Stomach smooth muscle (tissue), 2 donors: ENCODE data around the gene KCNK16.

Experiments
- H3K27ac ChIP-seq: one replicate; pipeline ENCODE4 v1.7.0; 2013; ENCODE audit warnings: mild to moderate bottlenecking, low read length, inconsistent platforms
- H3K27me3 ChIP-seq, 2 donors: one replicate each; pipeline ENCODE4 v1.7.0; 2013; ENCODE audit warnings: low read length in 2 of 2; ENCODE audit not compliant: insufficient read depth in 2 of 2, control insufficient read depth in 1 of 2
- H3K36me3 ChIP-seq, 2 donors: one replicate each; pipeline ENCODE4 v1.7.0; 2013; ENCODE audit warnings: low read length in 2 of 2; ENCODE audit not compliant: control insufficient read depth in 2 of 2, insufficient read depth in 2 of 2
- H3K4me1 ChIP-seq: one replicate; pipeline ENCODE4 v1.7.0; 2013; ENCODE audit warnings: low read length; ENCODE audit not compliant: control insufficient read depth, insufficient read depth
- H3K4me3 ChIP-seq, 2 donors: one replicate each; pipeline ENCODE4 v1.7.0; 2013; ENCODE audit warnings: low read length in 2 of 2
- H3K9ac ChIP-seq, 2 donors: one replicate each; pipeline ENCODE4 v1.7.0; 2013; ENCODE audit warnings: low read length in 2 of 2, mild to moderate bottlenecking in 1 of 2
- H3K9me3 ChIP-seq, 2 donors: one replicate each; pipeline ENCODE4 v1.7.0; 2013; ENCODE audit warnings: low read length in 2 of 2; ENCODE audit not compliant: control insufficient read depth in 2 of 2
- donor health status: healthy.
- donor health status: Pancreatic carcinoma.

KCNK16 gene

DNA sequence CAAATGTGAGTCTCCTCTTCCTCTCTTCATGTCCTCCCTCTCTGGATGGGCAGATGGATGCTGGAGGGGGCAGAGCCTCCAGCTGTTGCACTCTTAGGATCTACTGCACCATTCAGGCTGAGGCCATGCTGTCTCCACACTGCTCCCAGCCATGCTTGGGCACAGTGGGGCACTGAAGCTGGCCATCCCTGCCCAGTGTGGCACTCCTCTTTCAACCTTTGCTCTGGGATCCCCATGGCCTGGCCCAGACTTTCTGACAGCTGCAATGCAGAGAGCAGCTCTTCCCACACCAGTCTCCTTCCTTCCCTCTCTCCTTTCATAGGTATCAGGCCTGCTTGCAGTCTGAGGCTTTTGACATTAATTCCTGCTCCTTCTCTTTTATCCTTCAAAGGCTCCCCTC, 17.6 kb downstream of the KCNK16 start:
- H3K9ac ChIP-seq = no peak overlapping the region
- H3K27ac ChIP-seq = no peak overlapping the region
- peaks cover 3% of the 10 kb centered on the region for H3K4me1 ChIP-seq
- no peak overlapping the region for H3K4me3 ChIP-seq
- peaks cover 0 to 2% of the 10 kb centered on the region in 2 donors for H3K9me3 ChIP-seq
- H3K27me3 ChIP-seq = peaks cover 4 to 6% of the 10 kb centered on the region in 2 donors
- no peaks in the 10 kb centered on the region for H3K36me3 ChIP-seq

DNA sequence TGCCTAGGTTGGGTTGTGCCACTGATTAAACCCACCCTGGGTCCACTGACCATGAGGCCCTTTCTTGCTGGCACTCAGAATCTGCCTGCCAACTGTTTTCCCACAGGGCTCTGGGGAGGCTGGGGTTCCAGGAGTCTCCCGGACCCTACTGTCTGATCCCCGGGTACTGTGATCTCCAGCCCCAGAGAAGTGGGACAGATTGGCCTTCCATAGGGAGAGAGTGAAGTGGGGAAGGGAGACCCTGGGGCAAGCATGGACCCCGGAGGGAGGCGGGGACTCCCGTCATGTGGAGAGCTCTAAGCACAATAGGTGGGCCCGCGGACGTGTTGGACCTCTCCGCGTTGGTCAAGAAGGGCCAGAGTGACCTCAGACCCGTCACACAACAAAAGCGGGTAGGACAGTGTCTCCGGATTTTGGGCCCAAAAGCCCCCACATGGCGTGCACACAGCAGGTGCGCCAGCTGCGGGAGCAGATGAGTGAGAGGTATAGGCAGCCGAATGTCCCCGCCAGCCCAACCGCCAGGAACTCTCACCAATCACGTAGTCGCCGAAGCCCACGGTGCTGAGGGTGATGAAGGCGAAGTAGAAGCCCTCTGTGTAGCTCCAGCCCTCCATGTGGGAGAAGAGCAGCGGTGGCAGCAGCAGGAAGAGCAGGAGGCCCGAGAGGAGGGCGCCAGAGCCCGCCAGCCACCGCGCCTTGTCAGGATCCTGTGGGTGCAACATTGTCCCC, 18.9 kb downstream of the KCNK16 start:
- Histone ChIP-seq H3K27me3 (peaks cover 2 to 4% of the 10 kb centered on the region in 2 donors), H3K4me3 (no peak overlapping the region), H3K9ac (no peak overlapping the region), H3K27ac (no peak overlapping the region), H3K36me3 (no peaks in the 10 kb centered on the region), H3K9me3 (peaks cover 0 to 2% of the 10 kb centered on the region in 2 donors), H3K4me1 (peaks cover 3% of the 10 kb centered on the region)

DNA sequence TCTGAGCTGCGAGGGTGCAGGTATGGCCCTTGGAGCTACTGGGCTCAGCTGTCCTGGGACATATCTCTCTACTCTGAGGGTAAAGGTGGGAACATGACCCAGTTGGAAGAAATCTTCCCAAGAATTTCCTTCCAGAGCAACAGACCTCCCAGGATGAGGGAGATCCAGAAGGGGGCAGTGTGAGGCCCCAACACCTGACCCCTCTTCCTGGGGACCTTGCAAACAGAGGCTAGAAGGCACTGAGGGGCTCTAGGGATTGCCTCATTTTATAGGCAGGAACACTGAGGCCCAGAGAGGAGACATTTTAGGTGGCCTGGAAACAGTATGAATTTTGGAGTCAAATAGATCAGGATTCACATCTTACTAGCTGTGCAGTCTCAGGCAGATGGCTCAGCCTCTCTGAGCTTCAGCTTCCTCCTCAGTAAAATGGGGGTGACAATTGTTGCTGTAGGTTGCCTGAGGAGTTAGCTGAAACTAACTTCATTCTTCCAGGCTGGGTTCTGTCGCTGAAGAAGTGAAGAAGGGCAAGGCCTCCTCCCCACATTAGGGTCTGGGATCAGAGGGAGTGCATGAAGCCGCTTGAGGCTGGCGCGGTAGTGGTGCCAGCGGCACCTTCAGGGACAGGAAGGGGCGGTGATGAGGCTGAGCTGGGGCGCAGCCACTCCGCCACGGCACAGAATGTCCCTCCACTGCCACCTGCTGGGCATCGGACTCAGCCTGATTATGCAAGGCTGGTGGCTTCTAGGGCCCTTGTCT, 19.7 kb downstream of the KCNK16 start:
- Histone ChIP-seq H3K27me3 (peaks cover 2 to 9% of the 10 kb centered on the region in 2 donors), H3K27ac (no peak overlapping the region), H3K9ac (no peak overlapping the region), H3K36me3 (no peaks in the 10 kb centered on the region), H3K4me3 (peak overlapping the region in 1 of 2 donors; percentile 47), H3K4me1 (peaks cover 3% of the 10 kb centered on the region), H3K9me3 (peaks cover 0 to 2% of the 10 kb centered on the region in 2 donors)

DNA sequence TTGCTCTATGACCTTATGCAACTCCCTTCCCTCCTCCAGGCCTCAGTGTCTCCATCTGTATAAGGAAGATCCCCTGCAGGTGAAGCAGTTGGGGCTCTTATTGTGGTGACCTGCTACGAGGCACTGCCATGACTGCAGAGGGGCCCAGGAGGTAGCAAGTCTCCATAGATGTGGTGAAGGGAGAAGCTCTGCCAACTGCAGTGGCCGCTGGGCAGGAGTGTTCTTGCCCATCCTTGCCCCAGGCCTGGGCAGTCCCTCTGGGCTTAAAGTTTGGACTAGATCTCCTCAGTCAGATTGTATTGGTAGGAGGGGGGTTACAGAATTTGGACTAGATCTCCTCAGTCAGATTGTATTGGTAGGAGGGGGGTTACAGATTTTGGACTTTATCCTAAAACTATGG, 20.5 kb downstream of the KCNK16 start:
- Histone ChIP-seq H3K4me3 (no peak overlapping the region), H3K27ac (no peak overlapping the region), H3K9ac (no peak overlapping the region), H3K4me1 (peaks cover 3% of the 10 kb centered on the region), H3K36me3 (no peaks in the 10 kb centered on the region), H3K9me3 (peaks cover 0 to 2% of the 10 kb centered on the region in 2 donors), H3K27me3 (peaks cover 2 to 9% of the 10 kb centered on the region in 2 donors)

DNA sequence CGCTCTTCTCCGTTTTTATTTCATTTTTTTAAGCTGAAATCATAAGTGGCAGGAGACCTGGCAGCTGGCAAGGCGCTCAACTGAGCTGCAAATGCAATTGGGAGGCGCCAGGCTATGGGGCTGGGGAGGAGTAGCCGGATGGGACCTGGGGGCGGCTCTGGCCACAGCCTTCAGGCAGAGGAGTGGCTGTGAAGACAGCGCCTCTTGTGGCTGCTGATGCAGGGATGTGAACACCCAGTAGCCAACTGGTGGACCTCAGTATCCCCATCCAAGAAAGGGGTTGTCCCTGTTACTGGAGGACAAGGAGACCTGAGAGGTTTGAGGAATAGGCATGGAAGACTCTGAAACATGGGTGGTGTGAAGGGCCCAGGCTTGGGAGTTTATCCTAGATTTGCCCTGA, 20.9 kb downstream of the KCNK16 start:
- no peak overlapping the region for H3K9ac ChIP-seq
- H3K9me3 ChIP-seq = peaks cover 0 to 2% of the 10 kb centered on the region in 2 donors
- H3K36me3 ChIP-seq = no peaks in the 10 kb centered on the region
- peaks cover 3% of the 10 kb centered on the region for H3K4me1 ChIP-seq
- H3K4me3 ChIP-seq = no peak overlapping the region
- H3K27ac ChIP-seq = no peak overlapping the region
- H3K27me3 ChIP-seq = peaks cover 2 to 9% of the 10 kb centered on the region in 2 donors

DNA sequence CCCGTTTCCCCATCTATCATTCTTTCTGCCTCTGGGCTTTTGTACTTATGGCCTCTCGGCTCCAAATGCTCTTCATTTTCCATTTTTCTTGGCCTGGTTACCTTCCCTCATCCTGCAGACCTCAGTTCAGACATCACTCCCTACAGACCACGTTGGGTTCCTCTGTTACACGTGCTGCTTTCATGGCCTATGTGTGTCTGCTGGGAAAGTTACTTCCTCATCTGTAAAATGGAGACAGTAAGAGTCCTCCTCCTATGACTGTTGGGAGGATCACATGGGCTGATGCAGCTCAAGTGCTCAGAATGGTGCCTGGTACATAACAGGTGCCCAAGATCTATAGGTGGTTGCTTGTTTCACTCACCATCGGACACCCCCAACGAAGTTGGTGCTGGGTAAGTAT, 21.8 kb downstream of the KCNK16 start:
- Histone ChIP-seq H3K9me3 (peaks cover 0 to 2% of the 10 kb centered on the region in 2 donors), H3K4me1 (peaks cover 3% of the 10 kb centered on the region), H3K9ac (no peak overlapping the region), H3K36me3 (no peaks in the 10 kb centered on the region), H3K27ac (no peak overlapping the region), H3K27me3 (peaks cover 2 to 9% of the 10 kb centered on the region in 2 donors), H3K4me3 (no peak overlapping the region)

DNA sequence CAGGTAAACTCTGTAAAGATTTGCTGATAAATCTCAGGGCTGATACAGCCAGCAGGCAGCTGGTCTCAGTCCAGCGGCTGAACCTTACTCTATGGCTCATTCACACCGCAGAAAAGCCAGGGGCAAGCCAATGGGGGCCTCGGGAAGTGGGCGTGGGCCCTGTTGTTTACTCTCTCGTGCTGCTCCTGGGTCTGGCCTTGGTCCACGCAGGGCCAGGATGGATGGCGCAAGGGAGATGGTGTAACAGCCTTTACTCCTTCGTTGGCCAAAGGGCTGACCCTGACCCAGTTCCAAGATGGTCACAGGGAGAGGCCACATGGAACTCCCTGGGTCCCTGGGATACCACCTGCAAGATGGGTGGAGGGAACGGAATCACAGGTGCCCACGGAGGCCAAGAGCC, 24.4 kb downstream of the KCNK16 start:
- H3K27ac ChIP-seq = no peak overlapping the region
- H3K36me3 ChIP-seq = no peaks in the 10 kb centered on the region
- H3K9ac ChIP-seq = no peak overlapping the region
- peaks cover 4 to 11% of the 10 kb centered on the region in 2 donors for H3K27me3 ChIP-seq
- no peaks in the 10 kb centered on the region for H3K9me3 ChIP-seq
- no peak overlapping the region for H3K4me3 ChIP-seq
- H3K4me1 ChIP-seq = peaks cover 6% of the 10 kb centered on the region

DNA sequence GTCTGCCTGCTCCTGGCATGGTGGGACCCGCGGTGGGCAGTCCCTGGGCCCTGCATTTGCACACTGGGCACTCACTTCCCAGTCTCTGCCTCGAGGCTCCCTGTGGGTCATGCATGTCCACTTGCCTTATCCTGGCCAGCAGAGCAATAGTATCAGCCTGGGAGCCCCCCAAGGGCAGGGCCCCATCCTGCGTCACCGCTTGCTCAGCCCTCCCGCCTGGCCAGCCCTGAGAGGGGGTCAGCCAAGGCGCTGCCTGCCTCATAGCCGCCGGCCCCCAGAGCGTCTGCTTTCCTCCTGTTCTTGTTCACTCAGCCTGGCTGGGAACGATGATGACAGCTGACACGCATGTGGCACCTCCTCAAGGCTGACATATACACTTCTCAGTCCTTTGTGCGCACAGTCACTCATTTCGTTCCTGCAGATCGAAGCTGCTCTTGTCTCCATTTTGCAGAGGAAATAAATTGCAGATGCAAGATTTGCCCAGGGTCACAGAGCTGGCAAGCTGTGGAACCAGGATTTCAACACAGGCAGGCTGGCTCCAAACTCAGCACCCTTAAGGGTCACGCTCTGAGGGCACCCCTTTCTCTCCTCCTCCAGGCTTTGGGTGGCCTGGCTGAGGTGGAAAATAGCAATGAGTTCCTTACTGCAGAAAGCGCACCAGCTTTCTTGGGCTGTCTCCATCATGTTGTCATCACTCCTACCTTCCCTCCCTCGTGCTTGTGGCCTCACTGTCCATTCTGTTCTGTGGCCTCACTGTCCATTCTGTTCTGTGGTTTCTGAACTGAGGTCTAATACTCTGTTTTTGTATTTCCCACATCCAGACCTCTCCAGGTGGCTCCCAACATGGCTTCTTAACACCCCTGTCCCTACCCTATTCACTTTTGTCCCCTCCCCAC, 25.5 kb downstream of the KCNK16 start:
- no peaks in the 10 kb centered on the region for H3K9me3 ChIP-seq
- no peak overlapping the region for H3K27ac ChIP-seq
- H3K36me3 ChIP-seq = no peaks in the 10 kb centered on the region
- H3K4me3 ChIP-seq = no peak overlapping the region
- H3K27me3 ChIP-seq = peaks cover 6 to 10% of the 10 kb centered on the region in 2 donors
- H3K9ac ChIP-seq = no peak overlapping the region
- H3K4me1 ChIP-seq = peaks cover 3% of the 10 kb centered on the region

DNA sequence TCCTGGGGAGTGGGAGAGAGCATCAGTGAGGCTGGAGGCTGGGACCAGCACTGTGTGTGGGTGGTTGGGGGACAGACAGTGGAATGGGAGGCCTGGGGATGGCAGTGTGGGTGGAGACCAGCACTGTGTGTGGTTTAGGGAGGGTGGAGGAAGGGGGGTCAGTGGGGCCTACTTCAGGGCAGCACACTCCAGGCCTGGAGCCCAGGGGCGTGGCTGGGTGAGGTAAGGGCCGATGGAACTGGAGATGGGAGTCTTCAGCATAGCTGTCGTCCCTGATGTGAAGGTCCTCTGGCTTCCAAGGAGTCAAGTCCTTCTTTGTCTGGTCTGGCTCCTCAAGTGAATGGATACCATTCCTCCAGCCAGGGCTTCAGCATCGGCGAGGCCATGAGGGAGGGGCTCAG, 26.9 kb downstream of the KCNK16 start:
- Histone ChIP-seq H3K9me3 (no peaks in the 10 kb centered on the region), H3K27me3 (peaks cover 4 to 10% of the 10 kb centered on the region in 2 donors), H3K9ac (no peak overlapping the region), H3K4me1 (peaks cover 3% of the 10 kb centered on the region), H3K27ac (no peak overlapping the region), H3K36me3 (no peaks in the 10 kb centered on the region), H3K4me3 (no peak overlapping the region)

DNA sequence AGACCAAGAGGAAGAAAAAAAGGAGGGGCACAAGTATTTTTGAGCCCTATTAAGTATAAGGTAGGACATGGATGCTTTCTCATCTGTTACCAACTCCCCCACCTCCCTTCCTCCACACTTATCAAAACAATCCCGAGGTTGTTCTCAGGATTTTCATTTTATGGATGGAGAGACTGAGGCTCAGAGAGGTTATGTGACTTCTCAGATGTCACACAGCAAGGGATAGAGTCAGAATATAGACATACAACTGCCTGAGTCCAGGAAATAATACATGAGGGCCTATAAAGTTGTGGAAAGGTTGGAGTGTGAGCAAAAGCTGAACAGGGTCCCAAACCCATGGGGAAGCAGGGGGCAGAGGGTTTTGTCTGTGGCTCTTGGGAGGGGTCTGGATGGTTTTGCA, 27.6 kb downstream of the KCNK16 start:
- H3K27me3 ChIP-seq = peaks cover 4 to 10% of the 10 kb centered on the region in 2 donors
- H3K9ac ChIP-seq = no peak overlapping the region
- peaks cover 3% of the 10 kb centered on the region for H3K4me1 ChIP-seq
- H3K9me3 ChIP-seq = no peaks in the 10 kb centered on the region
- no peak overlapping the region for H3K4me3 ChIP-seq
- H3K27ac ChIP-seq = no peak overlapping the region
- H3K36me3 ChIP-seq = no peaks in the 10 kb centered on the region
